ENCODE measurements around the gene JAKMIP1.

- TF ChIP-seq ZBTB7A (IDR thresholded peaks at IDR 0.05; ENCODE audit: low read depth) (no peak), RAD21 (IDR thresholded peaks at IDR 0.05; ENCODE audit: low read depth) (no peak), YY1 (IDR thresholded peaks at IDR 0.05; ENCODE audit: low read depth) (no peak), MAX (IDR thresholded peaks at IDR 0.05) (no peak), USF1 (IDR thresholded peaks at IDR 0.05) (no peak), REST (IDR thresholded peaks at IDR 0.05; ENCODE audit: low read depth) (no peak), CEBPB (IDR thresholded peaks at IDR 0.05) (no peak), TAF1 (IDR thresholded peaks at IDR 0.05; ENCODE audit: low read depth) (no peak), NFIC (IDR thresholded peaks at IDR 0.05) (no peak), EP300 (IDR thresholded peaks at IDR 0.05; ENCODE audit: borderline replicate concordance) (no peak), TEAD4 (IDR thresholded peaks at IDR 0.05) (no peak), FOXM1 (IDR thresholded peaks at IDR 0.05; ENCODE audit: borderline replicate concordance, low read depth) (no peak), EGR1 (IDR thresholded peaks at IDR 0.05) (no peak)
Observed at GRCh38 chr4:6189511-6189910, 10.8 kb downstream of the JAKMIP1 start.
